Measurements from ENCODE around the gene C8G. TPM values are rescaled to one million over a fixed set of nuclear protein-coding genes. Genes with fewer than 3 reads are reported as not detected.
A peak's percentile ranks its signal among the peaks of the same experiment; 100 is the strongest.

Gene C8G
- total and polyA plus RNA-seq, 2 of the 8 experiments (the other 6 are each of a cell fraction or from before 2014, with no cell fraction given) = 0.62 to 0.80 TPM

DNA sequence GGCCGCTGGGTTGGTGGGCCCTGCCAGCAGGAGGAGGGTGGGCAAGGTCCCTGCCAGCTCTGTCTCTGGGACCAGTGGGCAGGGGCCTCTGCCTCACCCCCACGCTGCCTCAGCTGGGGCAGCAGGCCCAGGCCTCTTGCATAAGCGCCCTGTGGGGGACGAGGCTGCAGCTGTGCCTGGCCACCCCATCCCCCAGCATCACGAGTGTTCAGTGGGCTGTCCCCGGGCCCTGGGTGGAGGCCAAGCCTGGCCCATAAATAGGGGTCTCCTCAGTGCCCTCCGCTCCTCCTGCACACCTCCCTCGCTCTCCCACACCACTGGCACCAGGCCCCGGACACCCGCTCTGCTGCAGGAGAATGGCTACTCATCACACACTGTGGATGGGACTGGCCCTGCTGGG, 32.2 kb downstream of the C8G start, which contains the start of gene PTGDS:
PTGDS (plus strand) TSS at position 282 of the 400 bp plus-strand sequence; CDS start at position 357, 75 bp downstream.
- Histone ChIP-seq H2AFZ (ENCODE audit: low read length) (no peak within 1 kb of the TSS), H3K14ac (ENCODE audit: insufficient read length) (no peak within 1 kb of the TSS), H2BK20ac (ENCODE audit: low read length) (no peak within 1 kb of the TSS), H2AK5ac (ENCODE audit: low read depth, low read length) (peak within 1 kb of the TSS; percentile 39; the same call in 1 of the 2 replicates), H2BK120ac (replicated peaks; ENCODE audit: low read depth, low read length) (peak within 1 kb of the TSS; percentile 33), H4K5ac (ENCODE audit: insufficient read length, low read depth, low read length) (no peak within 1 kb of the TSS), H2BK15ac (ENCODE audit: low read length) (no peak within 1 kb of the TSS), H3K9me3 (ENCODE audit: insufficient read depth in 2 of 2, low read depth in 1 of 2, low read length in 1 of 2) (no peaks in the 10 kb centered on the region), H4K8ac (ENCODE audit: extremely low read depth, insufficient read depth, low read length) (peak within 1 kb of the TSS; percentile 25), H3K9ac (replicated peaks in 1 of 4; ENCODE audit: extremely low read depth in 1 of 4, low read depth in 3 of 4, low read length in 3 of 4) (peak within 1 kb of the TSS in 1 of 4 experiments; percentile 34; a peak in 2 of 7 replicates), H3K4me1 (replicated peaks in 1 of 4; ENCODE audit: control insufficient read depth in 3 of 4, insufficient read depth in 4 of 4, low read length in 3 of 4) (peaks cover 0 to 12% (median 5%) of the 10 kb centered on the region in 4 experiments; a peak in 5 of 7 replicates), H3K4ac (replicated peaks; ENCODE audit: insufficient read length, low read depth, low read length) (peak within 1 kb of the TSS; percentile 38), H3K36me3 (ENCODE audit: control insufficient read depth in 2 of 4, insufficient read depth in 4 of 4, low read length in 3 of 4) (no peaks in the 10 kb centered on the region), H3K23ac (ENCODE audit: insufficient read length) (no peak within 1 kb of the TSS), H3K4me2 (ENCODE audit: insufficient read depth in 1 of 2, low read depth in 2 of 2, low read length in 2 of 2) (peak within 1 kb of the TSS; percentile 69 to 91), H2BK5ac (ENCODE audit: low read depth, low read length) (no peak within 1 kb of the TSS; the same call in 1 of the 2 replicates), H3K79me1 (ENCODE audit: low read depth, low read length) (no peaks in the 10 kb centered on the region), H3K18ac (ENCODE audit: extremely low read depth, low read length) (peak within 1 kb of the TSS; percentile 78), H3K56ac (replicated peaks; ENCODE audit: insufficient read length, low read depth, low read length) (no peak within 1 kb of the TSS), H3K79me2 (ENCODE audit: control insufficient read depth in 1 of 2, insufficient read depth in 2 of 2, low read length in 2 of 2) (no peaks in the 10 kb centered on the region), H3K23me2 (ENCODE audit: low read depth, low read length) (peaks cover 8% of the 10 kb centered on the region; the same call in 1 of the 2 replicates), H3K27me3 (replicated peaks in 1 of 4; ENCODE audit: control insufficient read depth in 3 of 4, extremely low read depth in 1 of 4, insufficient read depth in 3 of 4, low read length in 3 of 4) (peaks cover 0 to 5% (median 2%) of the 10 kb centered on the region in 4 experiments; a peak in 2 of 7 replicates), H2BK12ac (ENCODE audit: low read depth, low read length) (peak within 1 kb of the TSS; percentile 80; the same call in 1 of the 2 replicates), H3K4me3 (ENCODE audit: extremely low read depth in 1 of 4, insufficient read depth in 2 of 4, low read depth in 3 of 4, low read length in 4 of 4) (peak within 1 kb of the TSS; percentile 43 to 73 (median 52)), H4K20me1 (replicated peaks in 1 of 2; ENCODE audit: control insufficient read depth in 1 of 2, insufficient read depth in 2 of 2, low read length in 2 of 2) (peaks cover 0 to 2% of the 10 kb centered on the region in 2 experiments), H4K91ac (replicated peaks; ENCODE audit: insufficient read length, low read length) (peak within 1 kb of the TSS; percentile 54), H3K27ac (ENCODE audit: low read depth, low read length) (no peak within 1 kb of the TSS)
- WGBS, 2 experiments (ENCODE audit: extremely low coverage in 1 of 2, insufficient coverage in 1 of 2, insufficient read length in 1 of 2, insufficient replicate concordance in 2 of 2, low coverage in 1 of 2, low lambda C conversion rate in 2 of 2, missing lambda C conversion rate in 1 of 2) = 87% methylated on average over 9 of the region's 10 CpGs; no CpG with 5 or more reads in 1 of the 2 experiments
- ChIA-PET CTCF (ENCODE audit: partially characterized antibody) (interaction anchor here (0.6 to 5.6 kb wide), 11 partner anchors 9 to 128 kb away, joined by 3 to 45 read pairs (median 18); partner anchors contain the start of genes ABCA2, CLIC3 and PAXX), POLR2A (ENCODE audit: partially characterized antibody) (no interaction called here)
- DNase-seq (ENCODE audit: low read depth in 1 of 2, low spot score in 2 of 2) = no peak
- FAIRE-seq = no peak
- TF ChIP-seq POU5F1 (IDR thresholded peaks at IDR 0.05; ENCODE audit: low read depth, low read length) (no peak), CEBPB (IDR thresholded peaks at IDR 0.05; ENCODE audit: low read depth, low read length) (no peak), KDM4A (IDR thresholded peaks at IDR 0.05; ENCODE audit: low read depth, low read length, severe bottlenecking) (no peak), RAD21 (IDR thresholded peaks at IDR 0.05 in 1 of 2, conservative IDR thresholded peaks at IDR 0.05 in 1 of 2; ENCODE audit: low read depth in 2 of 2, low read length in 2 of 2) (no peak), CREB1 (IDR thresholded peaks at IDR 0.05) (no peak), CTBP2 (IDR thresholded peaks at IDR 0.05; ENCODE audit: borderline replicate concordance, insufficient read depth, insufficient read length, low read length) (no peak), JUN (IDR thresholded peaks at IDR 0.05; ENCODE audit: low read depth, low read length) (no peak), PHF8 (conservative IDR thresholded peaks at IDR 0.05; ENCODE audit: low read depth, low read length) (no peak)
- TF ChIP-seq, protein P1, sequence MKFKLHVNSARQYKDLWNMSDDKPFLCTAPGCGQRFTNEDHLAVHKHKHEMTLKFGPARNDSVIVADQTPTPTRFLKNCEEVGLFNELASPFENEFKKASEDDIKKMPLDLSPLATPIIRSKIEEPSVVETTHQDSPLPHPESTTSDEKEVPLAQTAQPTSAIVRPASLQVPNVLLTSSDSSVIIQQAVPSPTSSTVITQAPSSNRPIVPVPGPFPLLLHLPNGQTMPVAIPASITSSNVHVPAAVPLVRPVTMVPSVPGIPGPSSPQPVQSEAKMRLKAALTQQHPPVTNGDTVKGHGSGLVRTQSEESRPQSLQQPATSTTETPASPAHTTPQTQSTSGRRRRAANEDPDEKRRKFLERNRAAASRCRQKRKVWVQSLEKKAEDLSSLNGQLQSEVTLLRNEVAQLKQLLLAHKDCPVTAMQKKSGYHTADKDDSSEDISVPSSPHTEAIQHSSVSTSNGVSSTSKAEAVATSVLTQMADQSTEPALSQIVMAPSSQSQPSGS (IDR thresholded peaks at IDR 0.05; ENCODE audit: low read length) = no peak
- TF ChIP-seq, protein P2, sequence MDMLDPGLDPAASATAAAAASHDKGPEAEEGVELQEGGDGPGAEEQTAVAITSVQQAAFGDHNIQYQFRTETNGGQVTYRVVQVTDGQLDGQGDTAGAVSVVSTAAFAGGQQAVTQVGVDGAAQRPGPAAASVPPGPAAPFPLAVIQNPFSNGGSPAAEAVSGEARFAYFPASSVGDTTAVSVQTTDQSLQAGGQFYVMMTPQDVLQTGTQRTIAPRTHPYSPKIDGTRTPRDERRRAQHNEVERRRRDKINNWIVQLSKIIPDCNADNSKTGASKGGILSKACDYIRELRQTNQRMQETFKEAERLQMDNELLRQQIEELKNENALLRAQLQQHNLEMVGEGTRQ (IDR thresholded peaks at IDR 0.05; ENCODE audit: low read length) = no peak
